Measurements from ENCODE around the gene AGT. TPM values are rescaled to one million over a fixed set of nuclear protein-coding genes. Genes with fewer than 3 reads are reported as not detected.
"Not testable (repeated sequence)": the region's sequence is repeated elsewhere in the genome, so short reads cannot be mapped to it uniquely, and the experiment has no call there.

AGT gene
- polyA plus RNA-seq, 12 donors, result 4.3 to 33.9 (median 15.0) TPM; not detected in 1

DNA sequence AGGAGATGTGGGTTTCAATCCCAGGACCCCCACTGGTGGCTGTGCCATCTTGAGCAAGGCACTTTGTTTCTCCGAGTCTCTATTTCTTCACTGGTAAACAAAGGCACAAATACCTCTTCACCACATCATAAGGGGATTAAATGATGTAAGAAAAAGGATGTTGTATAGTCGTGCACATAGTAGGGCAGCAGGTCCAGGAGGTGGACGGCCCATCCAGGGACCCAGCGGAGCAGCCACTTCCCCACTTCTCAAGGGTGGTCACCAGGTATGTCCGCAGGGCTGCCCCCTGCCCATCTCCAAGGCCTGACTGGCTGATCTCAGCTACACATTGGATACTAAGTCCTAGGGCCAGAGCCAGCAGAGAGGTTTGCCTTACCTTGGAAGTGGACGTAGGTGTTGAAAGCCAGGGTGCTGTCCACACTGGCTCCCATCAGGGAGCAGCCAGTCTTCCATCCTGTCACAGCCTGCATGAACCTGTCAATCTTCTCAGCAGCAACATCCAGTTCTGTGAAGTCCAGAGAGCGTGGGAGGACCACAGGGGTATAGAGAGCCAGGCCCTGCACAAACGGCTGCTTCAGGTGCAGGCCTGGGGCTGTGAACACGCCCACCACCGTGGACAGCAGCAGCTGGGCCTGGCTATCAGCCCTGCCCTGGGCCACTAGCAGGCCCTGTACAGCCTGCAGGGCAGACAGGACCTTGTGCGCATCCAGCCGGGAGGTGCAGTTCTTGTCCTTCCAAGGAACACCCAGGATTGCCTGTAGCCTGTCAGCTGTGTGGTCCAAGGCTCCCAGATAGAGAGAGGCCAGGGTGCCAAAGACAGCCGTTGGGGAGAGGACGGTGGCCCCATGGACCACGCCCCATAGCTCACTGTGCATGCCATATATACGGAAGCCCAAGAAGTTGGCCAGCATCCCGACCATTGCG lies 4.0 kb downstream of the AGT start:
- DNase-seq, result no peak

DNA sequence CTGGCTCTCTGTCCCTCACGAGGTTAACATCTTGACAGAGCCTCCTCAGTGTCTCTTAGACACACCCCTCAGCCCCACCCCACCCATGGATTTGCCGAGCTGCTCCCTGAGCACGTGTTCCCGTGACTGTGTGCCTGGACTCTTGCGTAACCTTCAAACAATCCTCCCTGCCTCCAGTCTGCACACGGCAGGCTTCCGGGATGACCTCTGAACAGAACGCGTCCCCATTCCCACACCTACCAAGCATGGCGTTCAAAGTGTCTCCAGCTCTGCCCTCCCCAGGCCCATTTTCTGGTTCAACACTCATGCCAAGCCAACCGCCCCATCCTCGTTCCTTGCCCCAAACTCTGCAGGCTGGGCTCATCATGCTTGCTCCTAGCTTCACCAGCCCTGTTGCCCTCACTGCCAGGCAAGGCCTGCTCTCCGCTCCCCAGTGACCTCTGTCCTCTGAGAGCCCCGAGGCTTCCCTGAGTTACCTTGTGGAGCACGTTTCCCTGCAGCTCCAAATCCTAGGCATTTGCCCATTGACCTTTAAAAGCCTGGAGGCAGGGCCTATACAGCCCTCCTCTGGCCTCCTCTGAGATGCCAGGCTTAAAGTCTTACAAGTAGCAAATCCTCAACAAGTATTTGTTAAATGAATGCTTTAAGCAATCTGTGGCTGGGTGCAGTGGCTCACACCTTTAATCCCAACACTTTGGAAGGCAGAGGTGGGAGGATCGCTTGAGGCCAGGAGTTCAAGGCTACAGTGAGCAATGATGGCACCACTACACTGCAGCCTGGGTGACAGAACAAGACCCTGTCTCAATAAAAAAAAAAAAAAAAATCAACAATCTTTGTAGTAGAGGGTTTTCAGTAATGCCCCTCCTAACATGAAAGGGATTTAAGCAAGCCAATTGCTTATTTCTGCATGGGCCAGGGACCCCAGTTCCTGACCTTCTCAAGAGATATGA lies 5.0 kb downstream of the AGT start:
- no peak for DNase-seq

DNA sequence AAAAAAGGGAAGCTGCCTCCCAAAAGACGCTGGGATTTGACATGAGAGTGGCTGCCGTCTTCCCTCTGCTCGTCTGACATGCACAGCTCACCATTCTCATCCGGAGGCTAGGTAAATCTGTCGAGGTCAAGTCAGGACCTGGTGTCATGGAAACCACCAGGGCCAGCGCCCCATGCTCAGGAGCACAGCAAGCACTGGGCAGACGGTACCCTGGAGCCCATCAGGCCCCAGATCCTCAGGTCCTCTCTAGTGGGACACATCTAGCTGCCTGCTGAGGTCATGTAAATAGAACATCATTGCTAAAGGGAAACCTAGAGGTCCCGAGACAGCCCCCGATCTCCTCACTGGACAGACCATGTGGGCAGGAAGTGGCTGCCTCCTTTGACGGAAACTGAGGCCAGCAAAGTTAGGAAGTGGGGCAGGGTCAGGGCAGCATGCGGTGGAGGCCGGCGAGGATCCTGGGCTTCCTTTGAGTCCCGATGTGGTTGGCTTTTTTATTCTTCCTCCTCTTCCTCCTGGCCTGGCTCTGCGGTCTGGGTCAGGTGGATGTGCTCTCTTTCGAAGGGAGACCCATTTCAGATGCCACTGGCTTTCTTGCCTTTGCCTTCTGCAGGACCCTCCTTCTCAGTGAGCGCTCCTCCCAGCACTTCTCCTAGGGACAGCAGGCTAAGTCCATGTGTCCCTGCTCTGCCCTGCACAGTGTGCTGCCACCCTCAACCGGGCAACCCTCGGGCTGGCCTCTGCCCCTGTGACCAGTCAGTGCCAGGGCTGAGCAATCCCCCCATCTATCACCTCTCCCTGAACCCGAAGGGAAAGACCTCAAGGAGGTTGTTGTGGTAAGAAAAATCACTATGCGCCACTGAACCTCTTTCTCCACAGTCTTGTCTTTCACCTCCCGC lies 5.9 kb downstream of the AGT start:
- no peak for DNase-seq

DNA sequence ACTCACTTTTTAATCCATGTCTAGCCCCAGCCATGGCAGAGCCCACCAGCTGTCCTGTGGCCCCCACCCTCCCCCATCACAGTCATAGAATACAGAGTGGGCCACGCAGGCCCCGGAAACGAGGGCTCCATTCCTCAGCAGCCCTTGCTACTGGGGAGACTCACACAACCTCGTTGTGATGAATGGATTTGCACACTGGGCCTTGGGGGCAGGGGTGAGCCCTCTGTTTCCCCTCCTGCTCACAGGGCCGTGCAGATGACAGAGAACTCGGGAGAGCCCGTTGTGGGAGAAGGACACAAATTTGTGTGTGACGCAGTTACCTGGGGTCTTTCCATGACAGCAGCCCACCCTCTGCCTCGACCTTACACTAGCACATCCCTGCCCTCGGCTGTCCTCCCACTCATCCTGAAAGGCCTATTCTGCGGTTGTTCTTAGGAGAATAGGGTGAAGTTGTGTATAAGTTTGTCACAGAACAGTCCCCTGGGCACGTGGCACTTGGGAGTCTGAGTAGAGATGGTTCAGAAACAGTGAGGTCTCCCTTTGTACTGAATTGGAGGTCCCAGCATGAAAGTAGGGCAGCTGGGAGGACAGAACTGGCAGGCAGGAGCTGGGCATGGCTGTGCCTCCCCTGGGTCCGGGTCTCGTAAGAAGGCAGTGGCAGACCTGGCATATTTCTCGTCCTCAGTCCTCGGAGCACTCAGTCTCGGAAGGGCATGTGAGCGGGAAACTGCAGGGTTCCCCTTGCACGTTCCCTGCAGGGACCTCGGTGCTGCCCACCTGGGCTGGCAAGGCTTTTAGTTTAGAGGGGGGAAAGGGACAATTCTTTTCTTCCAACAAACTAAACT lies 6.8 kb downstream of the AGT start:
- DNase-seq, result no peak

DNA sequence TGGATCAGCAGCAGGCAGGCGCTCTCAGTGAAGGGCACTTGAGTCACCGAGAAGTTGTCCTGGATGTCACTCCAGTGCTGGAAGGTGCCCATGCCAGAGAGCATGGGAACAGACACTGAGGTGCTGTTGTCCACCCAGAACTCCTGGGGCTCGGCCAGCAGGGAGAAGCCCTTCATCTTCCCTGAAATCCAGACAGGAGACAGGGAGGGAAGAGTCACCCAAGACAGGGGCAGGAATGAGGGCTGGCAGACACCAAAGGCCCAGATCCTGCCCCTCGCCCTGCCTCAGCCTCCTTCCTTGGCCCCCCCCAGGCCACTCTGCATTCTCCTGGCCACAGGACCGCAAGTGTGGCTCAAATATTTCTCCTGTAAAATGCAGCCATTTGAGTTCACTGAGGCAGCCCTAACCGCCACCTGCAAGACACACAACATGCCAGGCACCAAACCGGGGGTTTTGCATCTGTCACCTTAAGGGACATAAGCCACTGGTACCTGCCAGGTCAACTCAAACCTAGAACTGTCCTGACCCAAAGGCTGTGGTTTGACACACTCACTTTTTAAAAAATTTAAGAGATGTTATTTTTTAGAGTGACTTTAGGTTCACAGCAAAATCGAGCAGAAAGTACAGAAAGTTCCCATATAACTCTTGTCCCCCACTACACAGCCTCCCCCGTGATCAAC lies 7.8 kb downstream of the AGT start:
- DNase-seq, result no peak

DNA sequence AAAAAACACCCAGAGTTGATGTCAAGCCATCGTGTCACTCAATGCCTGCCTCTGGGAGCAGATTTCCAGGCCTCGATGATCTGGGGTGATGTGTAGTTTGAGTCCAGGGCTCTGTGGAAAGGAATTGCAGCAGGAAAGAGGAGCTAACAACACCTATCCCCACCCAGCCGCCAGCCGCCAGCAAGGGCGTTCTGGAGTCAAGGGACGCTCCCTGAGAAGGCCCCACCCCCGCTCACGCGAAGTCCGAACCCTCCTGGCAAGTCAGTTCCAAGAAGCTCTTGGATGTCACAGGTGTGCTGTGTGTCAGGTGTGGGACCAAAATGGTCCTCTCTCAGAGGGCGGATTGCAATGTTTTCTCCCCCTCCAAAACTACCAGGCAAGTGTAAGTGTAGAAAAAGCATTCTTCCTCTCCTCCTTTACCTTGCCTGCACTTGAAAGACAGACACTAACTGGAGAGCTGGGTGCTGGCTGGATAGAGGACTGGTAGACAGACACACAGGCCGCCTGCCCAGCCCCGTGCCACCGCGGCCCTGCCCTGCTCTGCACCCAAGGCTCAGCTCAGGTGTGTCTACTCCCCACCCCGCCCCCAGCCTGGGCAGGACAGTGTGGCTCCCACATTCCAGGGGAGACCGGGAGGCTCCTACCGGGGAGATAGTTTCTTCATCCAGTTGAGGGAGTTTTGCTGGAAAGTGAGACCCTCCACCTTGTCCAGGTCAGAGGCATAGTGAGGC lies 8.5 kb downstream of the AGT start:
- no peak for DNase-seq

DNA sequence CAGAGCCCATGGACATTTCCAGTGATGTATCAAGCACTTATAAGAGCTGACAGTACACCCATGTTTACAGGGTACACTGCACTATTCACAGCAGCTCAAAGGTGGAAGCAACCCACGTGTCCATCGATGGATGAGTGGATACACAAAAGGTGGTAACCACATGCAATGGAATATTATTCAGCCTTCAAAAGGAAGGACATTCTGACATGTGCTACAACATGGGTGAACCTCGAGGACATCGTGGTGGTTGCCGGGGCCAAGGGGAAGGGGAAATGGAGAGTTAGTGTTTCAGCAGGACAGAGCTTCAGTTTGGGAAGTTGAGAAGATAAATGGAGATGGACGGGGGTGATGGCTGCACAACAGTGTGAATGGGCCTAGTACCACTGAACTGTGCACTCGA lies 9.1 kb downstream of the AGT start:
- no peak for DNase-seq

DNA sequence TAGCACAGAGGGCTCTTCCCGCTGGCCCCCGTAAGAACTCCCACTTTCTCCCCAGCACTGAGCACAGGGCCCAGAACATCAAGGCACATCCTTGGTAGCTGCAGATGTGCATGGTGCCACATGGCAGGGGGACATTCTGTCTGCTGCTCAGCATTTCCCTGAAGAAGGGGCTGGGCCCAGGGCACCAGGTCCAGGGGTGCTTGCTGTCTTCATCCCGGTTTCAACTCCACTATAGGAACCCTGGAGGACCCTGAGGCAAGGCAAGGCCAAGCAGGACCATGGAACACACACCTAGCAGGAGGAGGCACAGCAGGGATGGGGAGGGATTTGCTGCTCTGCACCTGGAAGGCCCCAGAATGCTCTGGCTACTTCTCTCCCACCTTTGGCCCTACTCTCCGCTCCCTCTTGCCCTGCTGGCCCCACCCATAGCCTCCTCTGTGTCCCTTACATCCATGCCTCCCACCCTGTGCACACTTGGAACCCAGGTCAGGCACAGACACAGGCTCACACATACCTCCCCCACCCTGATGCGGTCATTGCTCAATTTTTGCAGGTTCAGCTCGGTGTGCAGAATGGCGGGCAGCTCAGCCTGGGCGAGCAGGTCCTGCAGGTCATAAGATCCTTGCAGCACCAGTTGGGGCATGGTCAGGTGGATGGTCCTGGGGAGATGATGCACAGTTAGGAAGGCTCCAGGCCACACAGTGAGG lies 10.1 kb downstream of the AGT start:
- DNase-seq, result no peak

DNA sequence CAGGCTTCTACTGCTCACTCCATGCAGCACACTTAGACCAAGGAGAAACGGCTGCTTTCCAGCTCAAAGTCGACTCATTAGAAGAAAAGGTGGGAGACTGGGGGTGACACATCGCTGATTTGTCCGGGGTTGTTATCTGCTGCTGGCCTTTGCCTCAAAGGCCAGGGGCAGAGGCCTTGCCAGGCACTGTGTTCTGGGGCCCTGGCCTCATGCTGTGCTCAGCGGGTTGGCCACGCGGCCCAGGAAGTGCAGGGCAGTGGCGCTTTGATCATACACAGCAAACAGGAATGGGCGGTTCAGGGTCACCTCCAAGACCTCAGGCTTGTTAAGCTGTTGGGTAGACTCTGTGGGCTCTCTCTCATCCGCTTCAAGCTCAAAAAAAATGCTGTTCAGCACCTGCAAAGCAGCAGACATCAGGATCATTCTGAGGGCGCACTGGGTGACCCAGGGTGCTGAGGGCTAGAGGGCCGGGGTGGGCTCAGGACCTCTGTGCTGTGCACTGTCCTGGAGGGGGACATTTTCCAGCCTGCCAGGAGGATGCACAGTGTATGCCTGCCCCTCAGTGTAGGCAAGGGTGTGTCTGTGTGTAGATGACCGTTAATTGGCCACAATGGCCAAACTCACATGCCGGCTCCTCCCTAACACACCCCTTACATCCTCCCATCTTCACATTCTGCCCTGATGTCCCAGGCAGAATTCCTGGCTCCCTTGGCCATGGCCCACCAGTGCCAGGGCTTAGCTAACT lies 10.8 kb downstream of the AGT start:
- DNase-seq, result no peak

DNA sequence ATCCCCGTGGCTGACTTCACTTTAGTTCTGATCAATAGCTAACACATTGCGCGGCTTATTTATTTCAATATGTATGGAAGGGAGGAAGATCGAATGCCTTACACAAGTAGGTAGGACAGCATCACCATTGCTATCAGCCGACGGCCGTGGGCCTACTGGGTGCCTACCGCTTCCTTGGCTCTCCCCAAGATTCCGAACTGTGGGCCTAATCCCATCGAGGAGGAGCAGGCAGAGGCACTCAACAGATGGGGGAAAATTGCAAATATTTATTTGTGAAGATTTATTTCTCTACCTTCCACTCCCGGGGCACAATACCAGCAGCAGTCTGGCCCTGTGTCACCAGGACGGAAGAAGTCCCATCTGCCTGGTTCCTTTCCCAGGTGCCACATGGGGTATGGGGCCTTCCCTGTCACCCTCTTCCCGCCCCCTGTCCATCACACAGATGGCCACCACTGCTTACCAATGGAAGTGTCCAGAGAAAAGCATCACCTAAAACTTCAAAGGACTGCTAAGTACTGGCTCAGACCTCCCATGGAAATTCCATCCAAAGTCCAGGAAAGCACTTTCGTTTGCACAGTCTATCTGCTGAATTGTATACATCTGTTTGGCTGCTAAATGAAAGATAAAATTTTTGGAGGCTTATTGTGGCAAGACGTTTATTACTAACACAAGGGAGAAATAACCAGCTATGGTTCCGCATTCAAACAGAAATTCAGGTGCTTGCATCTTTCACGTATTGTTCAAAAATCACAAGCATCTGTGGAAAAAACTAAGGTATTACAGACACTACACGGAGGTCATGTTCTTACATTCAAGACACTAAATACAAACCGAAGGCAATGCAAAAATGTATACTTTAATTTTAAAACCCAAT lies 11.8 kb downstream of the AGT start:
- no peak for DNase-seq

DNA sequence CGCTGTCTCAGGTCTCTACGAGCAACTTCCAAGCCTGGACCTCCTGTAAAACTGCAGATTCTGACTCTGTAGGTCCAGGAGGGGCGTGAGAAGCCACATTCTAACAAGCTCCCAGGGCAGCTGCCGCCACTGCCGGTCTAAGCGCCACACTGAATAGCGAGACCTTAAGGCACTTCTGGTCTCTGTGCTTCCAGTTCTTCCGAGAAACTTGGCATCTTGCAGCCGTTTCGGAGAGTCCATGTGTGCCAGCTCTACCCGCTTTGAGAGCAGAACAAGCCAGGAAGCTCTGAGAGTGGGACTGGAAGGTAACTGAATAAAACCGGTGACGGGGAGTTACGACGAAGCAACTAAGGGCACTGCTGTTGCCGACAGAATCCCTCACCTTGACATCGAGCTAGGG lies 12.5 kb downstream of the AGT start:
- DNase-seq, result no peak

DNA sequence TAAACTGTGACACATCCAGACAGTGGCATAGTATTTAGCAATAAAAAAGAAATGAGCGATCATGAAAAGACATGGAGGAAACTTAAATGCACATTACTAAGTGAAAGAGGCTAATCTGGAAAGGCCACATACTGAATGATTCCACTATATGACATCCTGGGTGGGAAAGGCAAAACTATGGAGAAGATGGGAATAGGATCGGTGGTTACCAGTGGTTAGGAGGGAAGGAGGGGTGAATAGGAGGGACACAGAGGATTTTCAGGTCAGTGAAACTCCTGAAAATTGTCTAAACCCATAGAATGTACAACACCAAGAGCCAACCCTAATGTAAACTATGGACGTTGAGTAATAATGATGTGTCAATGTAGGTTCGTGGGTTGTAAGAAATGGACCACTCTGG lies 13.8 kb downstream of the AGT start:
- no peak for DNase-seq

DNA sequence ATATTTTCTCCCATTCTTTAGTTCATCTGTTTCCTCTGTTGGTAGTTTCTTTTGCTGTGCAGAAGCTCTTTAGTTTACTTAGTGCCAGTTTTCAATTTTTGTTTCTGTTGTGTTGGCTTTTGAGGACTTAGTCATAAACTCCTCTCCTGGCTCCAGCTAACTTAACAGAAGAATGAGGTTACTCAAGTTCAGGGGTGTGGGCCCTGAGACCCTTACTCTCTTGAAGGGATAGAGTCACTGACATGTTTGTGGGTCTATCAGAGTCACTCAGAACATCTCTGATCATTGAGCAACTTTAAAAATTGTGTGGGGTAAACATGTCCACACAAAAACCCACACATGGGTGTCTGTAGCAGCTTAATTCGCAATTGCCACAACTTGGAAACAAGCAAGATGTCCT lies 14.2 kb downstream of the AGT start:
- DNase-seq, result no peak

DNA sequence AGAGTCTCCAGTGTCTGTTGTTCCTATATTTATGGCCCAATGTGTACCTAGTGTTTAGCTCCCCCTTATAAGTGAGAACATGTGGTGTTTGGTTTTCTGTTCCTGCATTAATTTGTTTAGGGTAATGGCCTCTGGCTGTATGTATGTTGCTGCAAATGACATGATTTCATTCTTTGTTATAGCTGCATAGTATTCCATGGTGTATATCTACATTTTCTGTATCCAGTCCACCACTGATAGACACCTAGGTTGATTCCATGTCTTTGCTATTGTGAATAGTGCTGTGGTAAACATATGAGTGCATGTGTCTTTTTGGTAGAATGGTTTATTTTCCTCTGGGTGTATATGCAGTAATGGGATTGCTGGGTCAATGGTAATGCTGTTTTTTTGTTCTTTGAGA lies 15.0 kb downstream of the AGT start:
- not testable (repeated sequence) for DNase-seq

DNA sequence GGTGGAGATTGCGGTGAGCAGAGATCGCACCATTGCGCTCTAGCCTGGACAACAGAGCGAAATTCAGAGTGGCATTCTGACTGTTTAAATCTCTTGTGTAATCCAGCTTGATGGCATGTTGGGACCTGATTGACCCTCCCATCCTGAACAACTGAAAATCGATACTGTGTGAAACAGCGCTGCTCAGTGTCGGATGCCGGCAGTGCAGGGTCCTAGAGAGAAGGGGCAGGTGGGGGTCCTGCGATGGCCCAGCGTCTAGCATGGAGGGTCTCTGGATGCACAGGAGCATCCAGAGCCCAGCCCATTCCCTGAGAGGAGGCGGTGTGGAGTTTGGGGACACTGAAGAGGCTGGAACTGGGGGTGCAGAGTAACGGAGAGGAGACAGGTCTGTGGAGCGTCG lies 15.8 kb downstream of the AGT start:
- no peak for DNase-seq

DNA sequence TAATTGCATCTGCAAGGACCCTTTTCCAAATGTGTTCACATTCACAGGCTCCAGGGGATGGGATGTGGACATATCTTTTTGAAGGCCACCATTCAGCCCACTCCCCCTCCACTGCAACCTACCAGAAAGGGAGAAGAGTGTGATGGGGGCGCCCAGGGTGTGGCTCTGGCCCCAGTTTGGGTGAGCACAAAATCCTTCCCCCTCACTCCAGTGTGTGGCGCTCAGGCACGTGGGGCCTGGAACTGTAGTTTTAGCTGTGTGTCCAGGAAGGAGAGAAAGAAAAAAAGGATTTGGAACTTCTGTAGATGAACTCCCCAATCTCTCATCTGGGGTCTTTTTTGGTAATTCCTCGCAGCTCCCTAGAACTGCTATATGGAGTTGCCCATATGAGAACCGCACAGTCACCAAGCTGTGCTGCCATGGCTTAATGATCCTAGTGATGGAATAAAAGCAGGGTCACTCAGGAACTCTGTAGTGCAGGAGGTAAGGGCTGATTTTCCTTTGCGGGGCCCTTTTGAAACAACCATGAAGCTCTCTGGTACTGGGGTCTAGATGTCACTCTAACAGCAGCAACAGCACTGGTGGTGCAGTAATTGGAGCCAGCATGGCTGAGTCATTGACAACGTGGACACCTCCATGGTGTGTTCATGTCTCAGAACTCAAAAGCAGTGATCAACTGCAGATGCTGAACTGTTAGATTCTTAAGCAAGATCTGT lies 17.0 kb downstream of the AGT start:
- DNase-seq, result no peak
